Measurements from ENCODE around the gene FAAP20. TPM values are rescaled to one million over a fixed set of nuclear protein-coding genes. Genes with fewer than 3 reads are reported as not detected.

FAAP20 gene
- polyA plus RNA-seq, 2 of the 4 experiments (the other 2 are of a cell fraction): 5.1 to 26.0 TPM

DNA sequence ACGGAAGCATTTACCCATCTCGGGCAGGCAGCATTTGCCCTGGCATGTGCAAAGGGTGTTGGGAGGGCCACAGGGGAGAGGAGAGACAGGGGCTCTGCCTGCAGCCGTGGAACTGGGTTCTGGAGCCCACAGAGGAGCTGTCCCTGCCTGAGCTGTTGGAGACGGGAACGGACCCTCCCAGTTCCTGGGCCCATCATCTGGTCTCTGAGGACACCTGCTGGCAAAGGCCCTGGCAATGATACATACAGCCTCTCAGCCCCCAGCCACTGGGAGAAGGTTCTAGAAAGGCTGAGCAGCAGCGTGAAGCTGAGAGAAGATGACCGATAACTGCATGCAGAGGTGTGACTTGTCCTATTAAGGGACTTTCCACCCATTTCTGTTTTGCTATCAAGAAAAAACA lies 31.4 kb downstream of the FAAP20 start:
- H3K4me3 ChIP-seq: no peak overlapping the region
- H3K4me1 ChIP-seq: no peaks in the 10 kb centered on the region
- TF ChIP-seq RNF2 (IDR thresholded peaks at IDR 0.05; ENCODE audit: borderline replicate concordance, low read depth) (no peak), POLR2A (IDR thresholded peaks at IDR 0.05; ENCODE audit: low read length) (no peak)
- H3K9me3 ChIP-seq: no peaks in the 10 kb centered on the region
- no peak overlapping the region for H3K27ac ChIP-seq
- ATAC-seq: no peak
- WGBS (ENCODE audit: missing lambda C conversion rate): 97% methylated on average over 5 of the region's 7 CpGs
- ChIA-PET CTCF (interaction anchor here (1.4 to 4.7 kb wide), 2 partner anchors 11 to 23 kb away, joined by 3 to 28 read pairs; no protein-coding TSS in a partner anchor), POLR2A (no interaction called here)
- DNase-seq (ENCODE audit: low read depth in 1 of 2, low spot score in 1 of 2): no peak
- FAIRE-seq: no peak
- no peak overlapping the region for H3K4me2 ChIP-seq

DNA sequence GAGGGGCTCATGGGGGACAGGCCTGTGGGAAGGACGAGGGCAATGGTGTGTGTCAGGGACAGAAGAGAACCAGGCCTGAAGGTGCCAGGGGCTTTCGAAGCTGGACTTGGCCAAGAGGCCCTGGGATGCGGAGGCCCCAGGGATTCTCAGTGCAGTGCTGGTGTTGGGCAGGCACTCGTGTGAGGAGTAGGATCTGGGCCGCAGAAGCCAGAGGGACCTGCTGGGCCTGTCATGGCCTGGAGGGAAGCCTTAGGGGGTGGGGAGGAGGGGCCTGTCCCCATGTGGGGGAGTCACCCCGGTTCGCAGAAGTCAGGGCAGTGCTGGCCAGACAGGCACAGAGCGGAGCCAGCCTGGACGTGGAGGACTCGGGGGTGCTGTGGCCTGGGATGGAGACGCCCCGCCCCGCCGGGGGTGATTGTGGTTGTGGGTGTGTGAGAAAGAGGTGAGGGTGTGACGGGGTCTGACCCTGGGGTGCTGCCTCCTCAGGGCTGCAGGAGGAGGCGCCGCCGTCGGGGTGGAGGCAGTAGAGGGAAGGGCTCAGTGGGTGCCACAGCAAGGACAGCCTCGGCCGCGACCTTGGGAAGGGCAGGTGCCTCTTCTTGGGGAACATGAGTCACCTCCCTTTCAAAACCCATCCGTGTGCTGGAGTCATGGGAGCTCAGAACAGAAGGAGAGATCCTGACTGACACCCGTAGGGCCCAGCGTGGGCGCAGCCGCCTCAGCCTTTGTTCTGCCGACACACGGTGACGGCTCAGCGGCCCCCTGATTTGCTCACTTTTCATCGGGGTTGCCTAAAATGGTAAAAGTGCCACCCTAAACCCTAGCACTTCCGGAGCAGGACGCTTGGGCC lies 33.9 kb downstream of the FAAP20 start:
- DNase-seq (ENCODE audit: low read depth in 1 of 2, low spot score in 1 of 2): no peak
- H3K9me3 ChIP-seq: no peaks in the 10 kb centered on the region
- 89% methylated on average over 30 of the region's 34 CpGs for WGBS (ENCODE audit: missing lambda C conversion rate)
- TF ChIP-seq, protein P1, sequence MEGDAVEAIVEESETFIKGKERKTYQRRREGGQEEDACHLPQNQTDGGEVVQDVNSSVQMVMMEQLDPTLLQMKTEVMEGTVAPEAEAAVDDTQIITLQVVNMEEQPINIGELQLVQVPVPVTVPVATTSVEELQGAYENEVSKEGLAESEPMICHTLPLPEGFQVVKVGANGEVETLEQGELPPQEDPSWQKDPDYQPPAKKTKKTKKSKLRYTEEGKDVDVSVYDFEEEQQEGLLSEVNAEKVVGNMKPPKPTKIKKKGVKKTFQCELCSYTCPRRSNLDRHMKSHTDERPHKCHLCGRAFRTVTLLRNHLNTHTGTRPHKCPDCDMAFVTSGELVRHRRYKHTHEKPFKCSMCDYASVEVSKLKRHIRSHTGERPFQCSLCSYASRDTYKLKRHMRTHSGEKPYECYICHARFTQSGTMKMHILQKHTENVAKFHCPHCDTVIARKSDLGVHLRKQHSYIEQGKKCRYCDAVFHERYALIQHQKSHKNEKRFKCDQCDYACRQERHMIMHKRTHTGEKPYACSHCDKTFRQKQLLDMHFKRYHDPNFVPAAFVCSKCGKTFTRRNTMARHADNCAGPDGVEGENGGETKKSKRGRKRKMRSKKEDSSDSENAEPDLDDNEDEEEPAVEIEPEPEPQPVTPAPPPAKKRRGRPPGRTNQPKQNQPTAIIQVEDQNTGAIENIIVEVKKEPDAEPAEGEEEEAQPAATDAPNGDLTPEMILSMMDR (IDR thresholded peaks at IDR 0.05): no peak
- TF ChIP-seq CBX8 (IDR thresholded peaks at IDR 0.05): no peak
- TF ChIP-seq CEBPB (IDR thresholded peaks at IDR 0.05): no peak
- TF ChIP-seq MYC (IDR thresholded peaks at IDR 0.05; ENCODE audit: borderline replicate concordance, low read length): no peak
- TF ChIP-seq ZNF302 (CRISPR knock-in tag; IDR thresholded peaks at IDR 0.05): no peak
- TF ChIP-seq NPAS2 (CRISPR knock-in tag; IDR thresholded peaks at IDR 0.05; ENCODE audit: borderline replicate concordance): no peak
- no peak for TF ChIP-seq RAD21 (conservative IDR thresholded peaks at IDR 0.05 in 1 of 2, IDR thresholded peaks at IDR 0.05 in 1 of 2)
- no peak for TF ChIP-seq ZC3H11A (IDR thresholded peaks at IDR 0.05)
- no peaks in the 10 kb centered on the region for H3K4me1 ChIP-seq
- H3K27ac ChIP-seq: no peak overlapping the region
- no peak overlapping the region for H3K4me3 ChIP-seq
- H3K4me2 ChIP-seq: no peak overlapping the region
- no peak for FAIRE-seq
- CTCF ChIA-PET: no interaction called here
- ATAC-seq: no peak
- POLR2A ChIA-PET: no interaction called here

DNA sequence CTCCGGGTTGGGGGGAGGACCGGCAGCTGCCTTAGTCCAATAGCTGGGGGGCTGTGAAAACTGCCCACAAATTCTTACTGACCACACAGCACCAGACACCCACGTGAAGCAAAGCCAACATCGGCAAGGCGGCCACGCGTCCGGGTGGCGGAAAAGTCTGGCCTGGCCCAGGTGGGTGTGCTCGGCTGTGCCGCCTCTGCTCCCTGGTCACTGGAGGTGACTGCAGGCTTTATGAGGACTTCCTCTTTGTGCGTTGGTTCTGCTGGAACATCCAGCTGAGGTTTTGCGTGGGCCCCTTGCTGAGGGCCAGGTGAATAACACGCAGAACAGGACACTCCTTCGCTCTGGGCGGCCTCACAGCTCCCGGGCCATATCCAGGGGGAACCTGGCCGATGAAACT lies 35.4 kb downstream of the FAAP20 start:
- FAIRE-seq: no peak
- POLR2A ChIA-PET: no interaction called here

More for the DNA sequence above, 35.4 kb downstream of the FAAP20 start:
- H3K4me3 ChIP-seq: no peak overlapping the region
- H3K4me1 ChIP-seq: no peaks in the 10 kb centered on the region
- H3K27ac ChIP-seq: no peak overlapping the region
- H3K4me2 ChIP-seq: no peak overlapping the region
- 87% methylated on average over 13 of the region's 18 CpGs for WGBS (ENCODE audit: missing lambda C conversion rate)
- CTCF ChIA-PET: interaction anchor here (0.9 to 1.0 kb wide), 2 partner anchors 13 to 14 kb away, joined by 3 to 6 read pairs; no protein-coding TSS in a partner anchor
- TF ChIP-seq HOXB5 (CRISPR knock-in tag; IDR thresholded peaks at IDR 0.05) (no peak), CBX8 (IDR thresholded peaks at IDR 0.05) (no peak), NR3C1 (IDR thresholded peaks at IDR 0.05) (no peak), ZNF302 (CRISPR knock-in tag; IDR thresholded peaks at IDR 0.05) (no peak), ESRRA (IDR thresholded peaks at IDR 0.05; ENCODE audit: borderline replicate concordance, low read length) (no peak), KDM5A (IDR thresholded peaks at IDR 0.05) (no peak), RNF2 (IDR thresholded peaks at IDR 0.05; ENCODE audit: borderline replicate concordance, low read depth) (no peak), EHMT2 (IDR thresholded peaks at IDR 0.05; ENCODE audit: low read depth) (no peak), POLR2AphosphoS2 (conservative IDR thresholded peaks at IDR 0.05; ENCODE audit: low read length) (no peak), RFX5 (IDR thresholded peaks at IDR 0.05) (no peak), HDAC2 (IDR thresholded peaks at IDR 0.05) (no peak), TFCP2L1 (CRISPR knock-in tag; IDR thresholded peaks at IDR 0.05) (no peak), SMC3 (IDR thresholded peaks at IDR 0.05) (no peak), RARB (CRISPR knock-in tag; IDR thresholded peaks at IDR 0.05) (no peak), CEBPB (IDR thresholded peaks at IDR 0.05) (no peak), HOXB13 (CRISPR knock-in tag; IDR thresholded peaks at IDR 0.05; ENCODE audit: low read depth) (no peak)
- TF ChIP-seq, protein P2, sequence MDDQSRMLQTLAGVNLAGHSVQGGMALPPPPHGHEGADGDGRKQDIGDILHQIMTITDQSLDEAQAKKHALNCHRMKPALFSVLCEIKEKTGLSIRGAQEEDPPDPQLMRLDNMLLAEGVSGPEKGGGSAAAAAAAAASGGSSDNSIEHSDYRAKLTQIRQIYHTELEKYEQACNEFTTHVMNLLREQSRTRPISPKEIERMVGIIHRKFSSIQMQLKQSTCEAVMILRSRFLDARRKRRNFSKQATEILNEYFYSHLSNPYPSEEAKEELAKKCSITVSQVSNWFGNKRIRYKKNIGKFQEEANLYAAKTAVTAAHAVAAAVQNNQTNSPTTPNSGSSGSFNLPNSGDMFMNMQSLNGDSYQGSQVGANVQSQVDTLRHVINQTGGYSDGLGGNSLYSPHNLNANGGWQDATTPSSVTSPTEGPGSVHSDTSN (IDR thresholded peaks at IDR 0.05): no peak
- TF ChIP-seq, protein P3, sequence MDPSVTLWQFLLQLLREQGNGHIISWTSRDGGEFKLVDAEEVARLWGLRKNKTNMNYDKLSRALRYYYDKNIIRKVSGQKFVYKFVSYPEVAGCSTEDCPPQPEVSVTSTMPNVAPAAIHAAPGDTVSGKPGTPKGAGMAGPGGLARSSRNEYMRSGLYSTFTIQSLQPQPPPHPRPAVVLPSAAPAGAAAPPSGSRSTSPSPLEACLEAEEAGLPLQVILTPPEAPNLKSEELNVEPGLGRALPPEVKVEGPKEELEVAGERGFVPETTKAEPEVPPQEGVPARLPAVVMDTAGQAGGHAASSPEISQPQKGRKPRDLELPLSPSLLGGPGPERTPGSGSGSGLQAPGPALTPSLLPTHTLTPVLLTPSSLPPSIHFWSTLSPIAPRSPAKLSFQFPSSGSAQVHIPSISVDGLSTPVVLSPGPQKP (IDR thresholded peaks at IDR 0.05; ENCODE audit: low read depth, low read length): no peak
- TF ChIP-seq, protein P4, sequence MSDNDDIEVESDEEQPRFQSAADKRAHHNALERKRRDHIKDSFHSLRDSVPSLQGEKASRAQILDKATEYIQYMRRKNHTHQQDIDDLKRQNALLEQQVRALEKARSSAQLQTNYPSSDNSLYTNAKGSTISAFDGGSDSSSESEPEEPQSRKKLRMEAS (IDR thresholded peaks at IDR 0.05): no peak
- TF ChIP-seq, protein P5, sequence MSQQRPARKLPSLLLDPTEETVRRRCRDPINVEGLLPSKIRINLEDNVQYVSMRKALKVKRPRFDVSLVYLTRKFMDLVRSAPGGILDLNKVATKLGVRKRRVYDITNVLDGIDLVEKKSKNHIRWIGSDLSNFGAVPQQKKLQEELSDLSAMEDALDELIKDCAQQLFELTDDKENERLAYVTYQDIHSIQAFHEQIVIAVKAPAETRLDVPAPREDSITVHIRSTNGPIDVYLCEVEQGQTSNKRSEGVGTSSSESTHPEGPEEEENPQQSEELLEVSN (IDR thresholded peaks at IDR 0.05; ENCODE audit: borderline replicate concordance, low read depth): no peak
- no peak for ATAC-seq
- no peak for DNase-seq (ENCODE audit: low read depth in 1 of 2, low spot score in 1 of 2)
- H3K9me3 ChIP-seq: no peaks in the 10 kb centered on the region
